Measurements from ENCODE around the gene ZSCAN12.

The ZSCAN12 gene

DNA sequence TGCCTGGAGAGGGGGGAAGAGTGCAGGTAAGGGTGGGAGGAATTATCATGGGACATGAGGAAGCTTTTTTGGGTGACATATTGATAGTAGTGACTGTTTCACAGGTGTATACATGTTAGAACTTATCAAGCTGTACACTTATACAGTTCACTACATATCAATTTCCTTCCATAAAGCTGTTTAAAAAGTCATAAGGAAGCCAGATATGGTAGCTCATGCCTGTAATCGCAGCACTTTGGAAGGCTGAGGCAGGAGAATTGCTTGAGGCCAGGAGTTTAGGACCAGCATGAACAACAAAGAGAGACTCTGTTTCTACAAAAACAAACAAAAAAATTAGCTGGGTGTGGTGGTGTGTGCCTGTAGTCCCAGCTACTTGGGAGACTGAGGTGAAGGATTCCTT, 21.7 kb downstream of the ZSCAN12 start:
- no peak for TF ChIP-seq CEBPB (IDR thresholded peaks at IDR 0.05)
- no peak for TF ChIP-seq EP300 (IDR thresholded peaks at IDR 0.05; ENCODE audit: borderline replicate concordance)
- TF ChIP-seq YY1 (IDR thresholded peaks at IDR 0.05; ENCODE audit: low read depth) = no peak
- no peak for TF ChIP-seq TEAD4 (IDR thresholded peaks at IDR 0.05)
- TF ChIP-seq, protein P1, sequence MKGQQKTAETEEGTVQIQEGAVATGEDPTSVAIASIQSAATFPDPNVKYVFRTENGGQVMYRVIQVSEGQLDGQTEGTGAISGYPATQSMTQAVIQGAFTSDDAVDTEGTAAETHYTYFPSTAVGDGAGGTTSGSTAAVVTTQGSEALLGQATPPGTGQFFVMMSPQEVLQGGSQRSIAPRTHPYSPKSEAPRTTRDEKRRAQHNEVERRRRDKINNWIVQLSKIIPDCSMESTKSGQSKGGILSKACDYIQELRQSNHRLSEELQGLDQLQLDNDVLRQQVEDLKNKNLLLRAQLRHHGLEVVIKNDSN (IDR thresholded peaks at IDR 0.05) = no peak
- TF ChIP-seq CREB1 (IDR thresholded peaks at IDR 0.05; ENCODE audit: low read depth) = no peak
- TF ChIP-seq, protein P2, sequence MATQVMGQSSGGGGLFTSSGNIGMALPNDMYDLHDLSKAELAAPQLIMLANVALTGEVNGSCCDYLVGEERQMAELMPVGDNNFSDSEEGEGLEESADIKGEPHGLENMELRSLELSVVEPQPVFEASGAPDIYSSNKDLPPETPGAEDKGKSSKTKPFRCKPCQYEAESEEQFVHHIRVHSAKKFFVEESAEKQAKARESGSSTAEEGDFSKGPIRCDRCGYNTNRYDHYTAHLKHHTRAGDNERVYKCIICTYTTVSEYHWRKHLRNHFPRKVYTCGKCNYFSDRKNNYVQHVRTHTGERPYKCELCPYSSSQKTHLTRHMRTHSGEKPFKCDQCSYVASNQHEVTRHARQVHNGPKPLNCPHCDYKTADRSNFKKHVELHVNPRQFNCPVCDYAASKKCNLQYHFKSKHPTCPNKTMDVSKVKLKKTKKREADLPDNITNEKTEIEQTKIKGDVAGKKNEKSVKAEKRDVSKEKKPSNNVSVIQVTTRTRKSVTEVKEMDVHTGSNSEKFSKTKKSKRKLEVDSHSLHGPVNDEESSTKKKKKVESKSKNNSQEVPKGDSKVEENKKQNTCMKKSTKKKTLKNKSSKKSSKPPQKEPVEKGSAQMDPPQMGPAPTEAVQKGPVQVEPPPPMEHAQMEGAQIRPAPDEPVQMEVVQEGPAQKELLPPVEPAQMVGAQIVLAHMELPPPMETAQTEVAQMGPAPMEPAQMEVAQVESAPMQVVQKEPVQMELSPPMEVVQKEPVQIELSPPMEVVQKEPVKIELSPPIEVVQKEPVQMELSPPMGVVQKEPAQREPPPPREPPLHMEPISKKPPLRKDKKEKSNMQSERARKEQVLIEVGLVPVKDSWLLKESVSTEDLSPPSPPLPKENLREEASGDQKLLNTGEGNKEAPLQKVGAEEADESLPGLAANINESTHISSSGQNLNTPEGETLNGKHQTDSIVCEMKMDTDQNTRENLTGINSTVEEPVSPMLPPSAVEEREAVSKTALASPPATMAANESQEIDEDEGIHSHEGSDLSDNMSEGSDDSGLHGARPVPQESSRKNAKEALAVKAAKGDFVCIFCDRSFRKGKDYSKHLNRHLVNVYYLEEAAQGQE (IDR thresholded peaks at IDR 0.05; ENCODE audit: low read depth) = no peak
- no peak for TF ChIP-seq EGR1 (IDR thresholded peaks at IDR 0.05)
- TF ChIP-seq RAD21 (IDR thresholded peaks at IDR 0.05; ENCODE audit: low read depth) = no peak

DNA sequence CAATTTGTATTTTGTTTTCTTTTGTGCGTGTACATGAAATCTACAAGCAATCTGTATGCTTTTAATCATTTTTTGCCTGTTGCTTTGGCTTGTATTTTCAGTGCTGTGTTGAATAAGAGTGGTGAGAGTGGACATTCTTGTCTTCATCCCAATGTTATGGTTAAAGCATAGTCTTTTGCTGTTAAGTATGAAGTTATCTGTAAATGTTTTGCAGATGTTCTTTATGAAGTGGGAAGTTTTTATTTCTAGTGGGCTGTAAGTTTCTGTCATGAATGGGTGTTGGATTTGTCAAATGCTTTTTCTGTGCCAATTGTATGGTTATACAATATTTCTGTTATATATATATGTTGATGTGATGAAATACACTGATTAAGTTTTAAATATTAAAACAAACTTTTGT, 25.6 kb downstream of the ZSCAN12 start:
- TF ChIP-seq, protein P2 (IDR thresholded peaks at IDR 0.05; ENCODE audit: low read depth) = no peak
- TF ChIP-seq CEBPB (IDR thresholded peaks at IDR 0.05) (no peak), FOXM1 (IDR thresholded peaks at IDR 0.05; ENCODE audit: borderline replicate concordance, low read depth) (no peak), RAD21 (IDR thresholded peaks at IDR 0.05; ENCODE audit: low read depth) (no peak), ZBTB7A (IDR thresholded peaks at IDR 0.05; ENCODE audit: low read depth) (no peak), EP300 (IDR thresholded peaks at IDR 0.05; ENCODE audit: borderline replicate concordance) (no peak), NFIC (IDR thresholded peaks at IDR 0.05) (no peak), TAF1 (IDR thresholded peaks at IDR 0.05; ENCODE audit: low read depth) (no peak), YY1 (IDR thresholded peaks at IDR 0.05; ENCODE audit: low read depth) (no peak), EGR1 (IDR thresholded peaks at IDR 0.05) (no peak), TEAD4 (IDR thresholded peaks at IDR 0.05) (no peak), CREB1 (IDR thresholded peaks at IDR 0.05; ENCODE audit: low read depth) (no peak), TCF12 (IDR thresholded peaks at IDR 0.05; ENCODE audit: low read depth) (no peak)
- TF ChIP-seq, protein P1 (IDR thresholded peaks at IDR 0.05) = no peak
- TF ChIP-seq, protein P3, sequence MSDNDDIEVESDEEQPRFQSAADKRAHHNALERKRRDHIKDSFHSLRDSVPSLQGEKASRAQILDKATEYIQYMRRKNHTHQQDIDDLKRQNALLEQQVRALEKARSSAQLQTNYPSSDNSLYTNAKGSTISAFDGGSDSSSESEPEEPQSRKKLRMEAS (IDR thresholded peaks at IDR 0.05) = no peak

DNA sequence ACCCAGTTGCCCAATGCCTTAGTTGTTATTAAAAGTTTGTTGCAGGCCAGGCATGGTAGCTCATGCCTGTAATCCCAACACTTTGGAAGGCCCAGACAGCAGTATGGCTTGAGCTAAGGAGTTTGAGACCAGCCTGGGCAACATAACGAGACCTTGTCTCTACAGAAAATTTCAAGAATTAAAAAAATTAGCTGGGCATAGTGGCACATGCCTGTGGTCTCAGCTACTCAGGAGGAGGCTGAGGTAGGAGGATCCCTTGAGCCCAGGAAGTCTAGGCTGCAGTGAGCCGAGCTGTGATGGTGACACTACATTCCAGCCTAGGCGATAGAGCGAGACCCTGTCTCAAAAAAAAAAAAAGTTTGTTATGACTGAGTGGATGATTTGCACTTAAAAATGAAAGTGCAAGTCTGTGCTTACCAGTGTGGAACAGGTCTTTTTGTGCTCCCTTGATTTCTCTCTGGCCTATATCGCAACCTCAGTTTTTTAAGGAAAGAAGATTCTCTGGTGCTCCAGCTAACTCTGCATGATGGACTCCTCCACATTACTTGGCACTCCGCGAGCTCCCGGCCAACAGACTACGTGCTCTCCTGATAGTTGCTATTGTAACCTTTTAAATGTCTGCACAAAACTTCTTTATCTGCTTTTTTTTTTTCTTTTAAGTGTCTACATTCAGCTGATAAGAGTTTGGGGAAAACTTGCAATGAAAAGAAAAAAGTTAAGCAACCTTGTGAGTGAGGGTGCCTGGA, 27.7 kb downstream of the ZSCAN12 start:
- TF ChIP-seq FOXM1 (IDR thresholded peaks at IDR 0.05; ENCODE audit: borderline replicate concordance, low read depth) = no peak
- TF ChIP-seq, protein P1 (IDR thresholded peaks at IDR 0.05) = no peak
- TF ChIP-seq, protein P3 (IDR thresholded peaks at IDR 0.05) = no peak
- no peak for TF ChIP-seq TAF1 (IDR thresholded peaks at IDR 0.05; ENCODE audit: low read depth)
- no peak for TF ChIP-seq NFIC (IDR thresholded peaks at IDR 0.05)
- TF ChIP-seq CEBPB (IDR thresholded peaks at IDR 0.05) = no peak
- TF ChIP-seq EGR1 (IDR thresholded peaks at IDR 0.05) = no peak
- no peak for TF ChIP-seq TCF12 (IDR thresholded peaks at IDR 0.05; ENCODE audit: low read depth)
- no peak for TF ChIP-seq TEAD4 (IDR thresholded peaks at IDR 0.05)
- TF ChIP-seq ZBTB7A (IDR thresholded peaks at IDR 0.05; ENCODE audit: low read depth) = no peak
- no peak for TF ChIP-seq EP300 (IDR thresholded peaks at IDR 0.05; ENCODE audit: borderline replicate concordance)

DNA sequence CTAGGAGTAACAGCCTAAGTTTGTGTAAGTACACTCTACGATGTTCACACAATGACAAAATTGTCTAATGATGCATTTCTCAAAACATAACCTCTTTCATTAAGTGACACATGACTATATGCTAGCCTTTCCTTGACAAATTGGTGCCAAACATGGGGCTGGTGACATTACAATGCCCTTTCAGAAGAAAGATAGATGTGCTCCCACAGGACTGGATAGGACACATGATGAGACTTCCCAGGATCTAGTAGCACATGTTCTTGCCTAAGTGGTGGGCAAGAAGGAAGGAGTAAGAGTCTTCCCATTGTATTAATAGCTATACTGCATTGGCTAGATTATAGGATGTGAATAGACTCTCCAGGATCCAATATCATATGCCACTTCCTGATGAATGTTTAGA, 28.3 kb downstream of the ZSCAN12 start:
- TF ChIP-seq, protein P1 (IDR thresholded peaks at IDR 0.05) = no peak
- TF ChIP-seq CREB1 (IDR thresholded peaks at IDR 0.05; ENCODE audit: low read depth) = no peak
- no peak for TF ChIP-seq YY1 (IDR thresholded peaks at IDR 0.05; ENCODE audit: low read depth)
- no peak for TF ChIP-seq EP300 (IDR thresholded peaks at IDR 0.05; ENCODE audit: borderline replicate concordance)
- TF ChIP-seq NFIC (IDR thresholded peaks at IDR 0.05) = no peak
- TF ChIP-seq EGR1 (IDR thresholded peaks at IDR 0.05) = no peak
- TF ChIP-seq RAD21 (IDR thresholded peaks at IDR 0.05; ENCODE audit: low read depth) = no peak
- no peak for TF ChIP-seq TCF12 (IDR thresholded peaks at IDR 0.05; ENCODE audit: low read depth)
- no peak for TF ChIP-seq TAF1 (IDR thresholded peaks at IDR 0.05; ENCODE audit: low read depth)
- TF ChIP-seq, protein P3 (IDR thresholded peaks at IDR 0.05) = no peak
- TF ChIP-seq, protein P2 (IDR thresholded peaks at IDR 0.05; ENCODE audit: low read depth) = no peak
- TF ChIP-seq ZBTB7A (IDR thresholded peaks at IDR 0.05; ENCODE audit: low read depth) = no peak
- TF ChIP-seq CEBPB (IDR thresholded peaks at IDR 0.05) = no peak
- TF ChIP-seq FOXM1 (IDR thresholded peaks at IDR 0.05; ENCODE audit: borderline replicate concordance, low read depth) = no peak

Measured in Ishikawa (cell line).